K562 (cell line): ENCODE results near the gene FRMD4A. TPM values are rescaled to one million over a fixed set of nuclear protein-coding genes. Genes with fewer than 3 reads are reported as not detected.

ENCODE experiments used
- AFF4 ChIP-seq: sonication (generic); formaldehyde crosslinking; IDR thresholded peaks from 2 replicates; pipeline ENCODE4 v1.8.0; 2023; ENCODE audit warnings: mild to moderate bottlenecking, missing genetic modification reagents
- BMI1 ChIP-seq: fragments of 150-350 bp; IDR thresholded peaks from 2 replicates; pipeline ENCODE4 v1.6.1; 2014; ENCODE audit warnings: low read length
- CBFA2T3 ChIP-seq: fragments of 450-650 bp; IDR thresholded peaks from 2 replicates; pipeline ENCODE4 v1.6.1; 2017
- DACH1 ChIP-seq: fragments of 450-650 bp; IDR thresholded peaks from 2 replicates; pipeline ENCODE4 v1.6.1; 2018; ENCODE audit not compliant: partially characterized antibody
- EGR1 ChIP-seq: fragments of 450-650 bp; conservative IDR thresholded peaks from 2 replicates; pipeline ENCODE4 v1.6.1; 2017; ENCODE audit warnings: mild to moderate bottlenecking
- HOXB6 ChIP-seq: fragments of 250-450 bp; sonication (Bioruptor Pico); IDR thresholded peaks from 2 replicates; pipeline ENCODE4 v1.5.1; 2022; ENCODE audit warnings: mild to moderate bottlenecking, borderline replicate concordance
- NFIX ChIP-seq: fragments of 250-450 bp; sonication (Bioruptor Pico); IDR thresholded peaks from 2 replicates; pipeline ENCODE4 v1.4.0; 2020; ENCODE audit warnings: low read depth, mild to moderate bottlenecking, moderate library complexity
- RAD51 ChIP-seq: fragments of 450-650 bp; IDR thresholded peaks from 2 replicates; pipeline ENCODE4 v1.7.1; 2016; ENCODE audit warnings: low read depth, mild to moderate bottlenecking, borderline replicate concordance
- SMAD3 ChIP-seq: fragments of 450-650 bp; formaldehyde crosslinking; conservative IDR thresholded peaks from 2 replicates; pipeline ENCODE4 v1.4.0; 2020; ENCODE audit warnings: mild to moderate bottlenecking
- SREBF2 ChIP-seq: sonication (generic); formaldehyde crosslinking; IDR thresholded peaks from 2 replicates; pipeline ENCODE4 v1.4.0; 2020; ENCODE audit warnings: mild to moderate bottlenecking, missing genetic modification reagents
- STAT5B ChIP-seq: fragments of 250-450 bp; sonication (Bioruptor Pico); IDR thresholded peaks from 2 replicates; pipeline ENCODE4 v1.8.0; 2021; ENCODE audit warnings: mild to moderate bottlenecking, inconsistent platforms
- TAL1 ChIP-seq: fragments of 450-650 bp; IDR thresholded peaks from 2 replicates; pipeline ENCODE4 v1.6.1; 2016; ENCODE audit warnings: mild to moderate bottlenecking
- TRIM28 ChIP-seq: fragments of 450-650 bp; IDR thresholded peaks from 2 replicates; pipeline ENCODE4 v1.6.1; 2017
- YY1 ChIP-seq, 3 experiments: IDR thresholded peaks; 2 replicates each; pipeline ENCODE4 v1.6.1; 2011; ENCODE audit warnings: low read length in 2 of 3, mild to moderate bottlenecking in 2 of 3, moderate library complexity in 2 of 3, borderline replicate concordance in 1 of 3, control low read depth in 1 of 3, low read depth in 1 of 3; ENCODE audit not compliant: insufficient read depth in 3 of 3, insufficient replicate concordance in 2 of 3, control insufficient read depth in 1 of 3, insufficient read length in 1 of 3; ENCODE audit errors: extremely low read depth in 1 of 3
- ZFP30 ChIP-seq: fragments of 250-450 bp; sonication (Bioruptor Pico); IDR thresholded peaks from 2 replicates; pipeline ENCODE4 v1.8.0; 2022; ENCODE audit warnings: moderate library complexity, mild to moderate bottlenecking, inconsistent platforms, borderline replicate concordance
- ZNF24 ChIP-seq: fragments of 450-650 bp; IDR thresholded peaks from 2 replicates; pipeline ENCODE4 v1.6.1; 2016
- ZNF280A ChIP-seq: fragments of 450-650 bp; IDR thresholded peaks from 2 replicates; pipeline ENCODE4 v1.6.1; 2018; ENCODE audit warnings: mild to moderate bottlenecking, low read depth; ENCODE audit not compliant: partially characterized antibody
- ZNF316 ChIP-seq: fragments of 450-650 bp; IDR thresholded peaks from 2 replicates; pipeline ENCODE4 v1.6.1; 2016
- ZNF586 ChIP-seq: fragments of 450-650 bp; formaldehyde crosslinking; conservative IDR thresholded peaks from 2 replicates; pipeline ENCODE4 v1.4.0; 2020; ENCODE audit warnings: mild to moderate bottlenecking, moderate library complexity
- polyA plus RNA-seq, 8 experiments: library from polyadenylated mRNA; depleted of rRNA in 4 of 8; stranded (reverse) in 5 of 8; unstranded in 3 of 8; fragments of >200 nt; fragmentation: Nextera tagmentation in 2 of 8; fragmentation: Illumina TruSeq in 1 of 8; extraction: Ambion mirVana in 2 of 8; extraction: Trizol in 1 of 8; gene quantifications; 2 replicates each; pipeline versions ENCODE4 v1.2.1 to v1.2.3, GENCODE V29; 2011 to 2014; ENCODE audit warnings: inconsistent platforms in 1 of 8, missing spikeins in 1 of 8
- total RNA-seq, 7 experiments: library from RNA; depleted of rRNA in 6 of 7; stranded (reverse); fragments of >200 nt in 6 of 7; fragmentation: Illumina TruSeq in 2 of 7; extraction: Trizol in 2 of 7; gene quantifications; 2 replicates each; pipeline versions ENCODE4 v1.2.1 to v1.2.3, GENCODE V29; 2011 to 2021; ENCODE audit warnings: low replicate concordance in 1 of 7
- TF ChIP-seq, protein P1 (sequence below): fragments of 250-450 bp; sonication (Bioruptor Pico); IDR thresholded peaks from 2 replicates; pipeline ENCODE4 v1.5.1; 2021; ENCODE audit warnings: mild to moderate bottlenecking
- TF ChIP-seq, protein P2 (sequence below): conservative IDR thresholded peaks from 2 replicates; pipeline ENCODE4 v1.6.1; 2011; ENCODE audit warnings: low read depth, mild to moderate bottlenecking, low read length; ENCODE audit not compliant: control insufficient read depth

FRMD4A gene
- total and polyA plus RNA-seq, 9 of the 15 experiments (the other 6 are each of a cell fraction or from before 2014, with no cell fraction given): 0.80 to 5.2 (median 3.0) TPM

GRCh38 chr10:14185316-14186045 is 145.2 kb downstream of the FRMD4A start (continued):
- TF ChIP-seq EGR1: peak; percentile 22; the same call in 1 of the 2 replicates
- no peak for TF ChIP-seq TRIM28
- TF ChIP-seq ZNF280A: no peak
- TF ChIP-seq YY1 (IDR thresholded peaks at IDR 0.05; ENCODE audit: borderline replicate concordance in 1 of 3, control insufficient read depth in 1 of 3, extremely low read depth in 1 of 3, insufficient read depth in 3 of 3, insufficient read length in 1 of 3, insufficient replicate concordance in 2 of 3, low read depth in 1 of 3, low read length in 2 of 3): peak; percentile 54 to 91 (median 83)
- TF ChIP-seq, protein P1, sequence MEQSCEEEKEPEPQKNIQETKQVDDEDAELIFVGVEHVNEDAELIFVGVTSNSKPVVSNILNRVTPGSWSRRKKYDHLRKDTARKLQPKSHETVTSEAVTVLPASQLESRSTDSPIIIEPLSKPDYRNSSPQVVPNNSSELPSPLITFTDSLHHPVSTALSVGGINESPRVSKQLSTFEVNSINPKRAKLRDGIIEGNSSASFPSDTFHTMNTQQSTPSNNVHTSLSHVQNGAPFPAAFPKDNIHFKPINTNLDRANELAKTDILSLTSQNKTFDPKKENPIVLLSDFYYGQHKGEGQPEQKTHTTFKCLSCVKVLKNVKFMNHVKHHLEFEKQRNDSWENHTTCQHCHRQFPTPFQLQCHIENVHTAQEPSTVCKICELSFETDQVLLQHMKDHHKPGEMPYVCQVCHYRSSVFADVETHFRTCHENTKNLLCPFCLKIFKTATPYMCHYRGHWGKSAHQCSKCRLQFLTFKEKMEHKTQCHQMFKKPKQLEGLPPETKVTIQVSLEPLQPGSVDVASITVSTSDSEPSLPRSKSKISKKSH (CRISPR knock-in tag): peak; percentile 68; the same call in 1 of the 2 replicates
- TF ChIP-seq NFIX (CRISPR knock-in tag): no peak
- TF ChIP-seq HOXB6 (CRISPR knock-in tag): peak; percentile 100
- no peak for TF ChIP-seq BMI1
- TF ChIP-seq SMAD3 (CRISPR knock-in tag): peak; percentile 98
- peak; percentile 58; the same call in 1 of the 2 replicates for TF ChIP-seq ZFP30 (CRISPR knock-in tag)
- peak; percentile 95 for TF ChIP-seq ZNF316
- peak; percentile 76 for TF ChIP-seq ZNF24
- TF ChIP-seq SREBF2 (CRISPR knock-in tag): no peak
- TF ChIP-seq TAL1: no peak; the same call in 1 of the 2 replicates
- peak; percentile 31 for TF ChIP-seq DACH1
- peak; percentile 80 for TF ChIP-seq AFF4 (CRISPR knock-in tag)
- peak; percentile 48; the same call in 1 of the 2 replicates for TF ChIP-seq CBFA2T3
- TF ChIP-seq ZNF586 (CRISPR knock-in tag): peak; percentile 97
- TF ChIP-seq, protein P2, sequence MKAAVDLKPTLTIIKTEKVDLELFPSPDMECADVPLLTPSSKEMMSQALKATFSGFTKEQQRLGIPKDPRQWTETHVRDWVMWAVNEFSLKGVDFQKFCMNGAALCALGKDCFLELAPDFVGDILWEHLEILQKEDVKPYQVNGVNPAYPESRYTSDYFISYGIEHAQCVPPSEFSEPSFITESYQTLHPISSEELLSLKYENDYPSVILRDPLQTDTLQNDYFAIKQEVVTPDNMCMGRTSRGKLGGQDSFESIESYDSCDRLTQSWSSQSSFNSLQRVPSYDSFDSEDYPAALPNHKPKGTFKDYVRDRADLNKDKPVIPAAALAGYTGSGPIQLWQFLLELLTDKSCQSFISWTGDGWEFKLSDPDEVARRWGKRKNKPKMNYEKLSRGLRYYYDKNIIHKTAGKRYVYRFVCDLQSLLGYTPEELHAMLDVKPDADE: peak; percentile 92; the same call in 1 of the 2 replicates
- TF ChIP-seq RAD51: peak; percentile 17; the same call in 1 of the 2 replicates
- no peak for TF ChIP-seq STAT5B
